Choroid plexus epithelial cell (primary cell): ENCODE data around the gene UBE2U.
A peak's percentile ranks its signal among the peaks of the same experiment; 100 is the strongest.

Experiments used
- DNase-seq: peaks from one replicate; pipeline ENCODE4 v3.0.0-alpha.2; 2010; ENCODE audit warnings: low read depth
- H3K4me3 ChIP-seq: 2 replicates; pipeline ENCODE4 v1.5.1; 2011; ENCODE audit warnings: low read depth, mild to moderate bottlenecking, control low read depth, low read length, moderate library complexity
- CTCF ChIP-seq: conservative IDR thresholded peaks from 2 replicates; pipeline ENCODE4 v1.5.1; 2011; ENCODE audit warnings: low read depth, mild to moderate bottlenecking, control low read depth, inconsistent platforms, low read length, moderate library complexity

Gene UBE2U

DNA sequence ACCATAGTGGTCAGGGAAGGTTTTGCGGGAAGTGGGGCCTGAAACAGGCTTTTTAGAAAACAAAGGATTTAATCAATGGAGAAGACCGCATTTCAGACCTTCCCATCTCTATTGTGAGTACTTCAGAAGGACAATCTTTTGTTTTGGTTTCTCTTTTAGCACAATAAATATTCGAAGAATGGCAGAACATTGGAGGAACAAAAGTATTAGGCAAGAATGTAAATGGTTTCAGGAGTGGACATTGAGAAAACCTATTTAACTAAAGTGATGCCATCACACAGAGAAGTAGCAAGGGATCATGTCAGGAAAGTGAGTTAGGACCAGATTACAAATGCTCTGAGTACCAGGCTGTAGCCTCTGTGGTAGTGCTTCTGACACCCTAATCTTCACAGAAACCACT, 26.8 kb upstream of the UBE2U start:
- H3K4me3 ChIP-seq = no peak overlapping the region
- TF ChIP-seq CTCF = no peak
- DNase-seq = no peak

DNA sequence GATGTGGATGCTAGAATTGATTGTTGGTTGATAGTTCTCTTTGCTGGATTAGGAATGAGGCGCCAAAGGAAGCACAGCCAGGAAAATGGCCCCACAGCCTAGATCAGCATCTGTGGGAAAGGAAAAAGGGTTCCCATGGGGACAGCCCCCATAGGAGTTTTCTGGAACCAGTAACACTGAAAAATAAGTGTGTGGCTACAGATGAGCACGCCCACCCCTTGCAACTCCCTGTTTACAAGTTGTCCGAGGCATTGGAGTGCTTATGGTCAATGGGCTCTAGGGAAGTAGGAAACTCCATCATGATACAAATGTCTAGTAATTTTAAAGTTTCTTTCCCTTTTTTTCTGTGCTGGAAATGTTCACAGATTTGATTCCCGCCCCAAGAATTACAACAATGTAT, 23.8 kb upstream of the UBE2U start:
- DNase-seq = no peak
- no peak overlapping the region for H3K4me3 ChIP-seq
- no peak for TF ChIP-seq CTCF

DNA sequence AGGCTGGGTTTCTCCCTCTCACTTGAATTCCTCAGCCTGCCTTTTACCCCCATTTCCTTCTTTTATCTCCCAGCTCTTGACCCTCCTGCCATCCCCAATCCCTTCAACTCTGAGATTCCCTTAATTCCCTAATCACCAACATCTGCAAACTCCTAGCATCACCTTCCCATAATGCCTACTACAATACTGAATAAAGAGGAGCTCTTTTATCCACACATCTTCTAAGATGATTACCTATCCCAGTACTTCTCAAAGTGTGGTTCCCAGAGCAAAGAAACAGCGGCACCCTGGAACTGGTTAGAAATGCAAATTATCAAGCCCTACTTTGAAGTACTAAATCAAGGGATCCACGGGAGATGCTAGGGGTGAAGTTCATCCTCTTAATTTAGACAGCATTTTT, 21.2 kb upstream of the UBE2U start:
- H3K4me3 ChIP-seq = no peak overlapping the region
- no peak for DNase-seq
- no peak for TF ChIP-seq CTCF

DNA sequence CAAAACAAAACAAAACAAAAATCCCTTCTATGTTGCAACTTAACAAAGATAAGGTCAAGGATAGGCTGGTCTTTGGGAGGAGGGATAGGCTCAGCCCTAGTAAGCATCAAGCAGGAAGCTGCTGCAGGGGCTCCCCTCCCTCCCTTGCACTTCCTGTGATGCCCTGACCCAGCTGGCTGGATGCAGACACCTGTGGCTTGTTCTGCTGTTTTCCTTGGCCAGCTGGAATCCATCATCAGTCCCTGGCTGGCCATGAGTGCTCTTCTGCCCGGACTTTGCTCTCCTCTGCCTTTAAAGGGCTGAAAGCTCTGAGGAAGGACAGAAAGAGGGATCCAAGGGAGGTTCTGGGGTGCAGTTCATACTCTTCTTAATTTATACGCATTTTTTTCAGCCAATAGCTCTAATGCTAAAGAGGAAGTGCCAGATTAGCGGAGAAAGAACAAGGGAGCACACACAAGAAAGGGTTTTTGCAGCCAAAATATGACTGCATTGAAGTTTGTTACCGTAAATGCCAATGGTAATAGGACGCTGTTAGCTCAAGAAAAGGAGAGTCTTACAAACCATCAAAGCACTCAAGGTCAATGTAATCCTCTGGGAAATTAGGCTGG, 19.9 kb upstream of the UBE2U start:
- TF ChIP-seq CTCF = no peak
- no peak overlapping the region for H3K4me3 ChIP-seq
- DNase-seq = peak; percentile 53

DNA sequence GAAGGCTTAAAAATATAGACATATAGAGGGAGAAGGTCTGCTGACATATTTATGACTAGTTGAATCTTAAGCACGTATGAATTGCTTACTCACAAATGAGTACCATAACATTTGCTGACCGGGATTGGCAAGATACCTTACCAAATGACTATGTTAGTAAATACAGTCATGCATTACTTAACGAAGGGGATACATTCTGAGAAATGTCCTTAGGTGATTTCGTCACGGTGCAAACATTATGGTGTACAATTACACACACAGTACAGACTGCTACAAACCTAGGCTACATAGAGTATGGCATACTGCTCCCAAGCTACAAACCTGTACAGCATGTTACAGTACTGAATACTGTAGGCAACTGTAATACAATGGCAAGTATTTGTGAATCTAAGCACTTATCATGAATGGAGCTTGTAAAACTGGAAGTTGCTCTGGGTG, 19.4 kb upstream of the UBE2U start:
- no peak overlapping the region for H3K4me3 ChIP-seq
- no peak for TF ChIP-seq CTCF
- DNase-seq = peak; percentile 69

- TF ChIP-seq CTCF = no peak
- no peak for DNase-seq
- no peak overlapping the region for H3K4me3 ChIP-seq
Measured at GRCh38 chr1:64186138-64186897, 17.1 kb upstream of the UBE2U start.

DNA sequence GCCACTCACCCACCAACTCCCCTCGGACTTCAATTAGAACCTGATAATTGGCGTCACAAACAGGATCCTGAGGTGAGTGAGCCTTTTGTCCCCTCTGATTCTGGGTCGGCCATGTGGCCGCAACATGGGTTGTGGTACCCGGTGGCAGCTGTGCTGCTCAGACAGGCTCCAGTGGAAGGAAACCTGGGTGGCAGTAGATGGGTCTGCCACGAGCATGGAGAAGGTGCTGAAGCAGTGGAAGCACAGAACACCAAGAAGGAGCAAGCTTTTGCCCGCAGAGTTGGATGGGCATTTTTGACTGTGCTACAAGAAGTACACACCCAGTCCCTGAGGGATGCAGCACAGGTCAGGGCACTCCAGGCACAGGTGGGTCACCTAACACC, 16.5 kb upstream of the UBE2U start:
- no peak for DNase-seq
- TF ChIP-seq CTCF = no peak
- no peak overlapping the region for H3K4me3 ChIP-seq
